ENCODE data around the gene DYSF.

DYSF gene

GRCh38 chr2:71578767-71579342, 125.5 kb downstream of the DYSF start:
- DNase-seq, result no peak

GRCh38 chr2:71581026-71581425, 127.7 kb downstream of the DYSF start:
- no peak for DNase-seq

- no peak for DNase-seq
Observed at GRCh38 chr2:71583876-71584275, 130.5 kb downstream of the DYSF start.

- no peak for DNase-seq
Observed at GRCh38 chr2:71586471-71586870, 133.1 kb downstream of the DYSF start.

- no peak for DNase-seq
Observed at GRCh38 chr2:71587509-71588073, 134.2 kb downstream of the DYSF start.

- DNase-seq, result no peak
Observed at GRCh38 chr2:71588497-71589170, 135.3 kb downstream of the DYSF start.

- no peak for DNase-seq
Observed at GRCh38 chr2:71589763-71590162, 136.4 kb downstream of the DYSF start.

- DNase-seq, result no peak
Observed at GRCh38 chr2:71591044-71591443, 137.7 kb downstream of the DYSF start.

GRCh38 chr2:71592181-71592711, 138.9 kb downstream of the DYSF start:
- no peak for DNase-seq

GRCh38 chr2:71595569-71595968, 142.2 kb downstream of the DYSF start:
- no peak for DNase-seq

GRCh38 chr2:71596011-71596410, 142.7 kb downstream of the DYSF start:
- no peak for DNase-seq

GRCh38 chr2:71597756-71598155, 144.4 kb downstream of the DYSF start:
- no peak for DNase-seq

- no peak for DNase-seq
Observed at GRCh38 chr2:71598526-71598925, 145.2 kb downstream of the DYSF start.

GRCh38 chr2:71599038-71599437, 145.7 kb downstream of the DYSF start:
- DNase-seq, result no peak

GRCh38 chr2:71599646-71600236, 146.4 kb downstream of the DYSF start:
- DNase-seq, result no peak

GRCh38 chr2:71600555-71600954, 147.2 kb downstream of the DYSF start:
- DNase-seq, result no peak

GRCh38 chr2:71601136-71602114, 148.1 kb downstream of the DYSF start:
- no peak for DNase-seq

GRCh38 chr2:71602115-71602495, 148.7 kb downstream of the DYSF start:
- no peak for DNase-seq

GRCh38 chr2:71602581-71602980, 149.2 kb downstream of the DYSF start:
- DNase-seq, result no peak

GRCh38 chr2:71603311-71603811, 150.0 kb downstream of the DYSF start:
- no peak for DNase-seq

GRCh38 chr2:71603851-71604725, 150.7 kb downstream of the DYSF start:
- DNase-seq, result no peak

Data from activated gamma-delta T cell (primary cell).